ENCODE results near the gene DPP6.

DNA sequence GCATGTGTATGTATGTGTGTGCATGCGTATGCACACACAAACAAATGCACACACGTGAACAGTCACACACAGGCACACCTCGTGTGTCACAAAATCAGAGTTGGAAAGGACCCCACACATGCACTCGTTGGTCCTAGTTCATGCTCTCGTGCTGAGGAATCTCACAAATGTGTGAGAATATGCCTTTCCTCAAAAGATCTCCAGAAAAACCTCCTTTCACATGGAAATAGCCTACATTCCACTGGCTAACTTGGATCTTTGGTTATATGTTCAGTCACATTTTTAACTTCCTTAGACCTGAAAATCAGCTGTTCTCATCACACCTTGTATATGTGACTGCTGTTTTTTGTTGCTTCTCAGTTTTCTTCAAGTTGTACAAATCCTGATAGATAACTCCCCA, 256.7 kb downstream of the DPP6 start:
- TF ChIP-seq, protein P1, sequence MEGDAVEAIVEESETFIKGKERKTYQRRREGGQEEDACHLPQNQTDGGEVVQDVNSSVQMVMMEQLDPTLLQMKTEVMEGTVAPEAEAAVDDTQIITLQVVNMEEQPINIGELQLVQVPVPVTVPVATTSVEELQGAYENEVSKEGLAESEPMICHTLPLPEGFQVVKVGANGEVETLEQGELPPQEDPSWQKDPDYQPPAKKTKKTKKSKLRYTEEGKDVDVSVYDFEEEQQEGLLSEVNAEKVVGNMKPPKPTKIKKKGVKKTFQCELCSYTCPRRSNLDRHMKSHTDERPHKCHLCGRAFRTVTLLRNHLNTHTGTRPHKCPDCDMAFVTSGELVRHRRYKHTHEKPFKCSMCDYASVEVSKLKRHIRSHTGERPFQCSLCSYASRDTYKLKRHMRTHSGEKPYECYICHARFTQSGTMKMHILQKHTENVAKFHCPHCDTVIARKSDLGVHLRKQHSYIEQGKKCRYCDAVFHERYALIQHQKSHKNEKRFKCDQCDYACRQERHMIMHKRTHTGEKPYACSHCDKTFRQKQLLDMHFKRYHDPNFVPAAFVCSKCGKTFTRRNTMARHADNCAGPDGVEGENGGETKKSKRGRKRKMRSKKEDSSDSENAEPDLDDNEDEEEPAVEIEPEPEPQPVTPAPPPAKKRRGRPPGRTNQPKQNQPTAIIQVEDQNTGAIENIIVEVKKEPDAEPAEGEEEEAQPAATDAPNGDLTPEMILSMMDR (conservative IDR thresholded peaks at IDR 0.05; ENCODE audit: low read depth, low read length) = no peak
- no peak for TF ChIP-seq EZH2 (IDR thresholded peaks at IDR 0.05; ENCODE audit: borderline replicate concordance, low read depth, low read length, poor library complexity, severe bottlenecking)

All from A673 (cell line).